ENCODE results near the gene FRMPD4. TPM values are rescaled to one million over a fixed set of nuclear protein-coding genes. Genes with fewer than 3 reads are reported as not detected.

FRMPD4 gene
- total RNA-seq, 2 experiments from 2014 or later = not detected

DNA sequence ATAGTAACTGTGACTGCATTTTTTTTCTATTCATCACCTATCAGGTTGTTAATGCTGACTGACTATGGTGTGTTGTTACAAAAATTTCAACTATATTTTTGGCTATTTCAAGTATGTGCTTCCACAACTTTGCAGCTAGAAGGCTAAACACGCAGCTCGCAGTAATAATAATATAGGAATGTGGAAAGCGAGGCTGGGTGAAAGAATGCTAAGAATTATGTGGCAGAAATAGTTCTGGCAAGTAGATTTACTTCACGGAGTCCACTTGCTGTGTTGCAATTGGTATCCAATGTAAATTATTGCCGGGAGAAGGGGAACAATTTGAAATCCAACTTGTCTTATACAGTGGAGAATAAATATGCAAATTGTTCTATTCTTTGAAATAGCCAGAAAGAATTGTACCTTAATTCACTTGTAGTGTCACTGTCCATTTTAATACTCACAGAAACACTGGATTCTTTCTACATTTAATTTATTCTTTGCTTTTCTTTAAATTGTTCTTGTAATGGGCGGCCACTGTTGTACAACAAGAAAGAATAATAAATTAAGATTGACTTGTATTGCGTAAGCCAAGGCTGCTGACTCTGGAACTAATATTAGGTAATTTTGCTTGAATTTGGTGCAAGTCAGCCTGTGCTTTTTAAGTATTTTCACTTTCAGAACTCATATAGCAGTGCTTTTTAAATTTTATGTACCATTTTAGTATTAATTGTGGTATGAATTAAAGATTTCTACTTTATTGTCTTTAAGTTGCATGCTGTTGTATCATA, 154.9 kb downstream of the FRMPD4 start:
- H3K9me3 Mint-ChIP-seq (ENCODE audit: low read depth) = no peaks in the 10 kb centered on the region
- CTCF ChIA-PET = no interaction called here
- DNase-seq = no peak
- no peaks in the 10 kb centered on the region for H3K27me3 Mint-ChIP-seq
- ATAC-seq = no peak
- no peak overlapping the region for H3K4me3 Mint-ChIP-seq
- no peak overlapping the region for H3K27ac Mint-ChIP-seq
- no peaks in the 10 kb centered on the region for H3K36me3 Mint-ChIP-seq
- H3K4me1 Mint-ChIP-seq = no peaks in the 10 kb centered on the region

DNA sequence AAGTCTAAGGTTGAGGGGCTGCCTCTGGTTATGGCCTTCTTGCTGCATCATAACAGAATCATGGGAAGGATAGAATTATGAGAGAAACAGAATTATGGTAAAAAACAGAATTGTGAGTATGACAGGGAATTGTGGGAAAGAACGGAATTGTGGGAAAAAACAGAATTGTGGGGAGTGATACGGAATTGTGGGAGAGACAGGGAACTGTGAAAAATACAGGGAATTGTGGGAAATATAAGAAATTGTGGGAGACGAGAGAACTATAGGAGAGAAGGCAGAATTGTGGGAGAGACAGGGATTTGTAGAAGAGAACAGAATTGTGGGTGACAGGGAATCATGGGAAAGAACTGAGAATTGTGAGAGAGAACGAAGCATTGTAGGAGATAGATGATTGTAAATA, 159.1 kb downstream of the FRMPD4 start:
- Mint-ChIP-seq H3K27me3 (no peaks in the 10 kb centered on the region), H3K9me3 (ENCODE audit: low read depth) (no peaks in the 10 kb centered on the region)

GRCh38 chrX:12301288-12301687, 163.0 kb downstream of the FRMPD4 start:
- no peak for DNase-seq
- Mint-ChIP-seq H3K36me3 (no peaks in the 10 kb centered on the region), H3K27me3 (no peaks in the 10 kb centered on the region), H3K9me3 (ENCODE audit: low read depth) (no peaks in the 10 kb centered on the region), H3K4me3 (no peak overlapping the region), H3K27ac (no peak overlapping the region), H3K4me1 (no peaks in the 10 kb centered on the region)
- no peak for ATAC-seq
- CTCF ChIA-PET = no interaction called here

More for the DNA sequence above, 159.1 kb downstream of the FRMPD4 start:
- no peak for DNase-seq
- Mint-ChIP-seq H3K4me1 (no peaks in the 10 kb centered on the region), H3K4me3 (no peak overlapping the region), H3K36me3 (no peaks in the 10 kb centered on the region), H3K27ac (no peak overlapping the region)
- no peak for ATAC-seq
- CTCF ChIA-PET = no interaction called here

GRCh38 chrX:12304261-12304660, 166.0 kb downstream of the FRMPD4 start:
- Mint-ChIP-seq H3K9me3 (ENCODE audit: low read depth) (no peaks in the 10 kb centered on the region), H3K4me3 (no peak overlapping the region), H3K27me3 (no peaks in the 10 kb centered on the region), H3K27ac (no peak overlapping the region), H3K36me3 (no peaks in the 10 kb centered on the region), H3K4me1 (no peaks in the 10 kb centered on the region)
- DNase-seq (no peak), ATAC-seq (no peak)
- CTCF ChIA-PET = no interaction called here

GRCh38 chrX:12307961-12308360, 169.7 kb downstream of the FRMPD4 start:
- H3K9me3 Mint-ChIP-seq (ENCODE audit: low read depth) = no peaks in the 10 kb centered on the region
- H3K4me1 Mint-ChIP-seq = no peaks in the 10 kb centered on the region
- CTCF ChIA-PET = no interaction called here
- no peak overlapping the region for H3K27ac Mint-ChIP-seq
- DNase-seq = no peak
- no peak overlapping the region for H3K4me3 Mint-ChIP-seq
- H3K36me3 Mint-ChIP-seq = no peaks in the 10 kb centered on the region
- no peak for ATAC-seq
- H3K27me3 Mint-ChIP-seq = no peaks in the 10 kb centered on the region

DNA sequence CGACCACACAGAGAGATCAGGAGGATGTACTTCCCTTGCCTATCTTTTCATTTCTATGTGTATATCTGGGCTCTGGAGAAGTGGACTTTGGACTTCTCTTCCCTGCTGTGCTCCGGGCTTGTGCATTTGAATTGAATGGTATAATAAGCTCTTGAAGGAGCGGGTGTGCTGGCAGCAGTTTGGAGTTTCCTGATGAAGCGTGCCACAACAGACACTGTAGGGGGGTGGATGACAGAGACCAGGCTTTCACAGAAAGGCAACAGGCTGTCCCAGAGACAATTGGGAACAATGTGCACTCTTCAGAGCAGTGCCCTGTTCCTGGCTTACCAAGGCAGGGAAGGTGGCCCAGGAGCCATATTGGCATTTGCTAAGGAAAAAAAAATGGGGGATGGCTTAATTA, 170.1 kb downstream of the FRMPD4 start:
- no peak overlapping the region for H3K27ac Mint-ChIP-seq
- no peak for ATAC-seq

DNA sequence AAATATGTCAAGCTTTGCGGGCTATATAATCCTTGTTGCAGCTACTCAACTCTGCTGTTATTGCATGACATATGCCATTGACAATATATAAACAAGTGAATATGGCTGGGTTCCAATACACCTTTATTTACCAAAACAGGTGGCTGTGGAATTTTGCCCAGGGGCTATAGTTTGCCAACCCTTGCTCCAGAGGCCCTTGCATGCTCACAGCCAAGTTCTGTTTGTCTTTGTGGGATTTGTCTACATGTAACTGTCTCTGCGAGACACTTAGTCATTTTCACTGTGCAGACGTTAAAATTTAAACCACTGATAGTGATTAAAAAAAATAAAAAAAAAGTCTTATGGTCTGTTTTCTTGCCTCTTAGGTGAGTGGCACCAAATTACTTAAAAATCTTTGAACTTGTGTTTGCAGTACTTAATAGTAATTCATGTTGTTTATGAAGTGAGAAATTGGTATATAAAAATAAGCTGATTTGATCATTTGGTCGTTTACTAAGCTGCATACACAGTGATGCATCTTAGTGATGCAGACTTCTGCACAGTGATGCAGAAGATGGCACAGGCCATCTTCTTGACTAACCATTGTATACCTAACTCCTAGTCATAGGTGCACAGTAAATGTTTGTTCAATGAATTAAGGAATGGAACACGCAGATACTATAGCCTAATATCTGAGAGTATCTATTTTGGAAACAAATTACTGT, 170.9 kb downstream of the FRMPD4 start:
- ATAC-seq = no peak
- H3K27me3 Mint-ChIP-seq = no peaks in the 10 kb centered on the region
- no peaks in the 10 kb centered on the region for H3K9me3 Mint-ChIP-seq (ENCODE audit: low read depth)
- H3K36me3 Mint-ChIP-seq = no peaks in the 10 kb centered on the region
- no peak overlapping the region for H3K27ac Mint-ChIP-seq
- no peaks in the 10 kb centered on the region for H3K4me1 Mint-ChIP-seq
- no peak for DNase-seq
- H3K4me3 Mint-ChIP-seq = no peak overlapping the region
- CTCF ChIA-PET = no interaction called here

More for the DNA sequence above, 170.1 kb downstream of the FRMPD4 start:
- Mint-ChIP-seq H3K36me3 (no peaks in the 10 kb centered on the region), H3K4me3 (no peak overlapping the region), H3K9me3 (ENCODE audit: low read depth) (no peaks in the 10 kb centered on the region), H3K4me1 (no peaks in the 10 kb centered on the region), H3K27me3 (no peaks in the 10 kb centered on the region)
- DNase-seq = no peak
- CTCF ChIA-PET = no interaction called here

DNA sequence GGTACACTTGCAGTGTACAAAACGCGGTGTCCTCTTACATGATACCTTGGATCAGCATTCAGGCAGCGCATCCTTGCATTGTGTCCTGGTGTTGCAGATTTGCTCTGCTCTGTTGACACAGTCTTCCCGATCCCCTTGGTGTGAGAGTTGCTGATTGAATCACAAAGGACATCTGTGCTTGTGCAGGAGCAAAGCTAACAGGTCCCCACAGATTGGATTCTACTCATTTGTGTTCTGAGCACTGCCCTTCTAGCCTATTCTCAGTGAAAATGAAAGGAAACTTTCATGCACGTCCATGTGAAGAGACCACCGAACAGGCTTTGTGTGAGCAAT, 171.4 kb downstream of the FRMPD4 start:
- Mint-ChIP-seq H3K27me3 (no peaks in the 10 kb centered on the region), H3K4me3 (no peak overlapping the region), H3K36me3 (no peaks in the 10 kb centered on the region), H3K4me1 (no peaks in the 10 kb centered on the region), H3K9me3 (ENCODE audit: low read depth) (no peaks in the 10 kb centered on the region), H3K27ac (no peak overlapping the region)
- CTCF ChIA-PET = no interaction called here
- no peak for DNase-seq
- ATAC-seq = no peak

- Mint-ChIP-seq H3K4me1 (no peaks in the 10 kb centered on the region), H3K9me3 (ENCODE audit: low read depth) (no peaks in the 10 kb centered on the region), H3K36me3 (no peaks in the 10 kb centered on the region), H3K27ac (no peak overlapping the region), H3K27me3 (no peaks in the 10 kb centered on the region), H3K4me3 (no peak overlapping the region)
- ATAC-seq (no peak), DNase-seq (no peak)
- CTCF ChIA-PET = no interaction called here
Observed at GRCh38 chrX:12314651-12315050, 176.4 kb downstream of the FRMPD4 start.

DNA sequence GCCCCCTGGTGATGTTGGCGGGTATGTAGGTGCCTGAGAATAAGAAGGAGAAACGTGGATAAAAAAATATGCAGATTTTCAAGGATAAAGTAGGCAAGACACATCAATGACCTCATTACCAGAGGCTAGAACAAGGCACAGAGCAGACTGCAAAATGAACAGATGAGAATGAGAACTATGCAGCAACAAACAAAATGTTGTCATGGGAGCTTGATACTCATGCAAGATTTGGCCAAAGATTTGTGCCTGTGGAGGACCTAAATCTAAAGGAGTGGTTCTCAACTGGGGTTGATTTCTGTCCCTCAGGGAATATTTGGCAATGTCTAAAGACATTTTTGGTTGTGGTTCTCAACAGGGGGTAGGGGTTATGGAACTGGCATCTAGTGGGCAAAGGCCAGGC, 177.3 kb downstream of the FRMPD4 start:
- H3K9me3 Mint-ChIP-seq (ENCODE audit: low read depth) = no peaks in the 10 kb centered on the region
- CTCF ChIA-PET = no interaction called here
- H3K36me3 Mint-ChIP-seq = no peaks in the 10 kb centered on the region
- DNase-seq = no peak
- H3K27ac Mint-ChIP-seq = no peak overlapping the region
- no peak for ATAC-seq
- H3K4me1 Mint-ChIP-seq = no peaks in the 10 kb centered on the region
- no peaks in the 10 kb centered on the region for H3K27me3 Mint-ChIP-seq
- no peak overlapping the region for H3K4me3 Mint-ChIP-seq

DNA sequence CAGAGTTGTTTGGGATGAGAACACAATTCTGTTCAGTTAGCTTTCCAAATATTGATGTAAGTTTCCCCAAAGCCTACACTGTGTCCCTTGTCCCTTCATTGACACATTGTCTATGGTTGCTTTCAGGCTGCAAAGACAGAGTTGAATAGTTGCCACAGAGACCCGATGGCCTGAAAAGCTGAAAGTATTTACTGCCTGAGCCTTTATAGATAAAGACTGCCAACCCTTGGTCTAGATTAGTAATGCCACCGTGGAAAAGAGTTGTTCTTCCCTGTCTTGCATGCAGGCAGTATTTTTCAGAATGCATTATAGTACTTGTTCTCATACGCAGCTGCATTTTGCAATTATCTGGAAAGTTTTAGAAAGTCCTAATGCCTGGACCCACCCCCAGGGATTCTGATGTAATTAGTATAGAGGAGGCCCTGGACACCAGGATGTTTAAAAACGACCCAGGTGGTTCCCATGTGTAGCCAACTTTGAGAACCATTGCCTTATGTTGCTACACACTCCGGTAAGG, 180.8 kb downstream of the FRMPD4 start:
- H3K4me3 Mint-ChIP-seq = no peak overlapping the region
- DNase-seq (no peak), ATAC-seq (no peak)
- no peaks in the 10 kb centered on the region for H3K27me3 Mint-ChIP-seq
- no peaks in the 10 kb centered on the region for H3K4me1 Mint-ChIP-seq
- CTCF ChIA-PET = no interaction called here
- H3K9me3 Mint-ChIP-seq (ENCODE audit: low read depth) = no peaks in the 10 kb centered on the region
- no peaks in the 10 kb centered on the region for H3K36me3 Mint-ChIP-seq
- no peak overlapping the region for H3K27ac Mint-ChIP-seq

DNA sequence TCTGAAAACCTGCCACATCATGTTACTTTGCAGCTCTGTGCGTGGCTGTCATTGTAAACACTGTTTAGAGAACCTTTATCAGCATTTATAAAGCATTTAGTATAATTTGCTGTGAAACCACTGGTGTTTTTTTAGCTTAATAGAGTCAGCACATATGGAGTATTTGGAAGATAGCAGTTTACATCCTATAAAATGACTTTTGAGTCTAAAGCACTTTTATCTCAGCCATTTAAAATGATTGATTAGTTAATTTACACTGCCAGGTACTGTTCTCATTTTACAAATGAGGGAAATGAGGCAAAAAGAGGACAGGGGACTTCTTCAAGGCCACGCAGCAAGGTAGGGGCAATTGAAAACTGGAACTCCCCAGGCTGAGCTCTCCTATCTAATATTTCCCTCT, 181.7 kb downstream of the FRMPD4 start:
- CTCF ChIA-PET = no interaction called here
- DNase-seq = no peak
- H3K27me3 Mint-ChIP-seq = no peaks in the 10 kb centered on the region
- H3K4me1 Mint-ChIP-seq = no peaks in the 10 kb centered on the region
- no peaks in the 10 kb centered on the region for H3K9me3 Mint-ChIP-seq (ENCODE audit: low read depth)
- no peak for ATAC-seq
- no peaks in the 10 kb centered on the region for H3K36me3 Mint-ChIP-seq
- H3K4me3 Mint-ChIP-seq = no peak overlapping the region
- H3K27ac Mint-ChIP-seq = no peak overlapping the region

DNA sequence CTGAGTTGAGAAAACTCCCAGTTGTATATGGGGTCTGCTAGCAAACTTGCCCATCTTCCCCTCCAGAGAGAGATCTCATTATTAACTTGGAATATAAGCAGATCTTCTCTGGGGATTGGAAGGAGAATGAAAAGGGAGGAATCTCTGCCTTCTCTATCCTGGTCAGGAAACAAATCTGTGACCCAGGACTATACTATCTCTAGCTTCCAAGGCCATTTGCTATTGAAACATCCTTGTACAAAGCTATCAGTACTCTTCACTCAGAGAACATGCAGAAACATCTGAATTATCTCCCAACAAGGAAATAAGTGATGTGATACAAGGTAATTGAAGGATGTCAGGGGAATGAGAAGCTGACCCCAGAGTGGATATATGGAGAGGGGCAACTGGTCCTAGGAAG, 183.8 kb downstream of the FRMPD4 start:
- Mint-ChIP-seq H3K4me3 (no peak overlapping the region), H3K27me3 (no peaks in the 10 kb centered on the region), H3K36me3 (no peaks in the 10 kb centered on the region), H3K9me3 (ENCODE audit: low read depth) (no peaks in the 10 kb centered on the region), H3K27ac (no peak overlapping the region), H3K4me1 (no peaks in the 10 kb centered on the region)
- CTCF ChIA-PET = no interaction called here
- DNase-seq (no peak), ATAC-seq (no peak)

DNA sequence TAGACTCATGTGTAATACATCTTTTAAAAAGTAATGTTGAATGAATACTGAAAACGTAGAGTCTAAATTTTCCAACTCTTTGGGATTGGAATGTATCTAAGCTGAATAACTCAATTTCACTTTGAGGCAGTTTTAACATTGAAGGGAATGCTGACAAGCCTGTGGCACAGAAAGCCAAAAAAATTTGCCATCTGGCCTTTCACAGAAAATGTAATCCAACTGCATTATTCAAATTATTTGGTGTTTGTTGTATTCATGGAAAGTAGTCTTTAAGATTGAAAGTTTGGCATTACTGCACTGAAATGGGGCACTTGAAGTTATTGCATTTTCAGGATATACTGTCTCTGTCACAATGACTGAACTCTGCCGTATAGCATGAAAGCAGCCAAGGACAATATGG, 186.9 kb downstream of the FRMPD4 start:
- no peaks in the 10 kb centered on the region for H3K27me3 Mint-ChIP-seq
- CTCF ChIA-PET = no interaction called here
- ATAC-seq = no peak
- no peaks in the 10 kb centered on the region for H3K36me3 Mint-ChIP-seq
- no peak for DNase-seq
- no peaks in the 10 kb centered on the region for H3K4me1 Mint-ChIP-seq
- no peaks in the 10 kb centered on the region for H3K9me3 Mint-ChIP-seq (ENCODE audit: low read depth)
- no peak overlapping the region for H3K4me3 Mint-ChIP-seq
- no peak overlapping the region for H3K27ac Mint-ChIP-seq
